Head of caudate nucleus (tissue), 42 donors: ENCODE results near the gene CTNND2.

Experiments used
- DNase-seq, 42 donors: peaks; one replicate each; pipeline versions ENCODE4 v3.0.0 to v3.0.0-alpha.2; 2020 to 2021; ENCODE audit warnings: mixed read lengths in 7 of 42
- intact Hi-C: fragments of 100-400 bp; cut with DNase I; formaldehyde crosslinking; loops from one replicate; pipeline ENCODE4 v1.15.0; 2022

The CTNND2 gene

GRCh38 chr5:11904265-11904906 lies at the start of gene CTNND2:
Gene CTNND2 (minus strand): TSS chr5:11904446. CDS start chr5:11903853, 593 bp downstream.
- peak; percentile 30 to 90 (median 78) for DNase-seq
- intact Hi-C loops = loop anchor here (10.0 kb wide), 2 partner anchors 190 to 280 kb away; no protein-coding TSS in a partner anchor

GRCh38 chr5:11946317-11946716 lies 42.1 kb upstream of the CTNND2 start:
- no peak for DNase-seq
- intact Hi-C loops = no loop called here

- intact Hi-C loops = no loop called here
- peak in 18 of 42 donors; percentile 3 to 71 (median 11) for DNase-seq
Observed at GRCh38 chr5:11941566-11941965, 37.3 kb upstream of the CTNND2 start.

- intact Hi-C loops = no loop called here
- DNase-seq = peak in 1 of 42 donors; percentile 4
Observed at GRCh38 chr5:11931638-11932037, 27.4 kb upstream of the CTNND2 start.

DNA sequence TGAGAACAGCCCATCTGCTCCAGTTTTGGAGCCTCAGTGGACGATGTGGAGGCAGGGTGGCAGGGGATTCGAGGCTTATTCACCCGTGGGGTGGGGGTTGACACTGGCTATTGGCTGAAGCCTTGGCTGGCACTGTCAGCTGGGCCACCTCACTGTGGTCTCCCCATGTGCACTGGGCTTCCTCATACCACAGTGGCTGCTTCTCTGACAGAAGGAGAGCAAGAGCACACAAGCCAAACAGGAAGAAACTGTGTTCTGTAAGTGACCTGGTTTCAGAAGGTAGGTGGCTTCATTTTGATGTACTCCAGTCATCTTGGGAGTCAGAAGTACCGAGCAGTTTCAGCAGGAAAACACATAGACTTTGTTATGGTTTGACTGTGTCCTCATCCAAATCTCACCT lies 24.7 kb upstream of the CTNND2 start:
- no peak for DNase-seq
- intact Hi-C loops = no loop called here

DNA sequence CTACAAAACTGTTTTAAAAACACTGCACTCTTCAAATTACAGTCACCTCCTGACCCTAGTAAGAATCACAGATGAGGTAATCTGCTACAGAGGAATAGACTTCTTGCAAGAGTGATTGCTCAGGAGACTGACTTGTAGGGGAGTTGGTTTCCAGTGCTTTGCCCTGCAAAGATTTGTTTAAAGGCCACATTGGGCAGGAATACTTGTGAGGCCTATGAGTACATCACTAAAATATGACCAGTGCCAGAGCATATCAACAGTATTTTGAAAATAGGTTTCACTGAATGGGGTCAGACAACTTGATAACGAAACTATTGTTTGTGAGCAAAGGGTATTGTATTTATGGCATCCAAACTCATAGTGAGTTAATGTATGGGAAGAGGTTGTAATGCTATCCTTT lies 21.5 kb upstream of the CTNND2 start:
- DNase-seq = no peak
- intact Hi-C loops = no loop called here

DNA sequence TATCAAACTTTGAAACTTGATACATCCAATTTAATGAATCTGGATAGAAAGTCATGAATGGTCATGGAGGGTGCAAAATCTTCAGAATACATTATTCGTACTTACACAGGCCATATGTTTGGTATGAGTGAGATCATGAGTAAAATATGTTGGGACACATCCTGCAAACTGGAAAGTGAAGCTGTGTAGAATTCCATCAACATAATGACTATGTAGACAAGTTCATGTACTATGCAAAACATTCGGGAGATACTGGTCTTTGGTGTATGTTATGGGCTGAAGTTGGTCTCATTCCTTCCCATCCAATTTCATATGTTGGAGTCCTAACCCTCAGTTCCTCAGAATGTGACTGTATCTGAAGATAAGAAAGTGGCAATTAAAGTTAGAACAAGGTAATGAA lies 18.1 kb upstream of the CTNND2 start:
- DNase-seq = no peak
- intact Hi-C loops = no loop called here

DNA sequence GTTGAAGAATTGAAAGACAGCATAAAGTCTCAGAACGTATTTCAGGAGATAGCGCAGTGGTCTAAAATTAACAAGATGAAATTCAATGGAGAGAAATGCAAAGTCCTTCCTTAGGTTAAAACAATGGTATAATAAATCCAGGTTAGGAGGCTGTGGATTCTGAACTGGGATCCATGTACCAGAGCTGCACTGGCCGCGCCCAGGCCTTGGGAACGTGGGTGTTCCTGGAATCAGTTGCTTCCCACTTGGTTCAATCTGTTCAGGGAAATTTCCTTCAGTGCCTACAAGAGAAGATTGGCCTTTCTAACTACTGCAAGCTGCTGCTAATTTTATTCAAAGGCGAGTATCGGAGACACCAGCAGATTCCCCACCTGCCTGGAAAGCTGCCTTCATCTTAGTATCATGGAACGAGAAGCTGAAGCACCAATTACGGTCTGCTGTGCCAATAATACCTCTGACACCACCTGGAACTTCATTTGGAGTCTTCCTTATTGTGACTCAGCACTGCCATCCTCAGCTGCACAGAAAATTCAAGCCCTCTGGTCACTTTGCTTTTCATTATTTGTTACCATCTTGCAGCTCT lies 14.3 kb upstream of the CTNND2 start:
- intact Hi-C loops = no loop called here
- DNase-seq = no peak

DNA sequence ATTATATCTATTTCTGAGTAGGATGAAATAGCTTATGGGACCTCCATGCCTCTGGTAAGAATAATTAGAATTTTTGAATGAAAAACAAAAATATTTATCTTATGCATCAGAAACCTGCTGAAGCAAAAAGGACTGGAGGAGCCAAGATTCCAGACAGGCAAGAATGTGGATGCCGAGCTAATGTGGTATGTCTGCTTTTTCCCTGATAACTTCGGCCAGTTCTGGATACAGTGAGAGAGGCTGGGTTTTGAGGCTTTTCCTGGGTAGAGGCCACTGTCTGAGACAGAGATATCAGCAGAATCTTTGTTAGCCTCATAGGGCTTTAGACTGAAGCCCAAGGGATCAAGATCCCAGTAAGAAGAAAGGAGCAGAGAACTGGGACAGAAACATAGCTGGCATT lies 5.2 kb upstream of the CTNND2 start:
- DNase-seq = no peak
- intact Hi-C loops = loop anchor here (10.0 kb wide), 2 partner anchors 195 to 285 kb away; no protein-coding TSS in a partner anchor

DNA sequence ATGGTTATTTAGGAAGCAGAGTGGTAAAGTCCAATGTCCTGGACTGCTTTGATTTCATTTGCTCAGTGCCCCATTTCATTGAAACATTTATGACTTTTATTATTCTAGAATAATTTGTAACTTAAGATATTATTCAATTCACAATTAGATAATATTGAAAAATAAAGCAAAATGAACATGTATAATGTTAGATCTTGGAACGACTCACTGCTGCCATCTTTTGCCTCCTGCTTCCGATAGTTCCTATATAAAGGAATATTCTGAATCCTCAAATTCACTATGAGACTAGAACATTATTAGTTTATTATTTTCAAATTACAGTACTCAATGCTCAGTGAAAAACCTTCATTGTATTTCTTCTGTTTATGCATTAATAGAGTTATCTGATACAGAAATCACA lies 2.3 kb upstream of the CTNND2 start:
- intact Hi-C loops = loop anchor here (10.0 kb wide), 2 partner anchors 192 to 282 kb away; no protein-coding TSS in a partner anchor
- peak in 14 of 42 donors; percentile 24 to 61 (median 31) for DNase-seq

- DNase-seq = peak in 8 of 42 donors; percentile 4 to 52 (median 19)
- intact Hi-C loops = loop anchor here (10.0 kb wide), 2 partner anchors 190 to 280 kb away; no protein-coding TSS in a partner anchor
Observed at GRCh38 chr5:11905206-11905605, 960 bp upstream of the CTNND2 start.

GRCh38 chr5:11903614-11904264 lies 507 bp downstream of the CTNND2 start:
- intact Hi-C loops = loop anchor here (10.0 kb wide), 2 partner anchors 189 to 279 kb away; no protein-coding TSS in a partner anchor
- peak in 39 of 42 donors; percentile 19 to 82 (median 64) for DNase-seq

DNA sequence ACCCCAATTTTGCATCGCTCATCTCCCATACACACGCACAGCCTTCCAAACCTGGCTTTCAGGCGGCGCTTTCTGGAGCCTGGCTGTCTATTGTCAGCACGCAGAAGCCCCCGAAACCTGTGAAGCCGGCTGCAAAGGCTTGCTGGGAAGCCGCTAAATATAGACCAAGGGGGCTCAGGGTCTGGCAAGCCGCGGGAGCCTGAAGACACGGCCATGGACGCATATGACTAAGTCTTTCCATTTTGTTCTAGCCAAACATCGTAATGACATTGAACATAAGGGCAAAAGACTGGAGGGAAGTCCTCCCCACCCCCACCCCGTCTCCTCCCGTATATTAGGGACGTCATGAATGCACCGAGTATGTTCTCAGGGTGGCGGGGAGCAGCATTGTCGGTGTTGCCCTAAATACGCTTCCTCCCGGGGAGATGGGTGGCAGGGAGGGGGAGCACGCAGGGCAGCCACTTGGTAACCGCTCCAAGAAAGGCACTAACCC lies 1.1 kb downstream of the CTNND2 start:
- intact Hi-C loops = loop anchor here (10.0 kb wide), 2 partner anchors 188 to 278 kb away; no protein-coding TSS in a partner anchor
- peak in 41 of 42 donors; percentile 11 to 72 (median 47) for DNase-seq

DNA sequence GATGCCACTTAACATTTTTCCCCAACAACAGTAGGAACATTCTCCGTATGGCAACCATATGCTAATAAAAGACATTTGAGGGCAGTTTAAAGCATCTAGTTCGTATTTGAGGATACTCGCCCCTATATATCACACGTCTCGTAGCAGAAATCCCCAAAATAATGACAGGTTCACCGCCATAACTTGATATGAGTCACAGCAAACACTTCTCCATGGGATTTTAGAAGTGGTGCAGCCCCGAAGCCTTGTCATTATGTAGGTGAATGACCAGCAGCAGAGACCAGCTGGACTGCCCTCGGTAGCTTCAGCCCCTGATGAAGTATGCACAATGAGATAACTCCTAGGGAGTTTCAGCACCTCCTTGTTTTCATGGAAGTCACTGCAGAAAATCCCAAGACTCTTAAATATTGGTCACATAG lies 2.0 kb downstream of the CTNND2 start:
- intact Hi-C loops = loop anchor here (10.0 kb wide), 2 partner anchors 187 to 277 kb away; no protein-coding TSS in a partner anchor
- DNase-seq = peak in 7 of 42 donors; percentile 4 to 38 (median 11)

DNA sequence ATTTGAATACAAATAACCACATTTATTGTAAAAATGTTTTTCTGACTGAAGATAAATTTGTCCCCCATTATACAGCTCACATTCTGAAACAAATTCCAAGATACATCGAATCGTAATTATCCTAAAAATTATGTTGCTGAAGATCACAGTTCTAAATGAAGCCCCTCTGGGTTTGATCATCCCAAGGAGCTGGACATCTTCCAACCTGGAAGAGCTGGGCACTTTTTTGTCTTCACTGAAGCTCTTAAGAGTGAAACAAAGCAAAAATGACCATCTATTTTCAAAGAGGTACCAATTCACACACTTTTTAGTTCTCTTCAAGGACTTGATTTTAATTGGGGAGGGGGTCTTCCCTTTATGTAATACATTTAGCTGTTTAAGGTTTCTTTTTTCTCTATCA lies 5.5 kb downstream of the CTNND2 start:
- no peak for DNase-seq
- intact Hi-C loops = no loop called here

DNA sequence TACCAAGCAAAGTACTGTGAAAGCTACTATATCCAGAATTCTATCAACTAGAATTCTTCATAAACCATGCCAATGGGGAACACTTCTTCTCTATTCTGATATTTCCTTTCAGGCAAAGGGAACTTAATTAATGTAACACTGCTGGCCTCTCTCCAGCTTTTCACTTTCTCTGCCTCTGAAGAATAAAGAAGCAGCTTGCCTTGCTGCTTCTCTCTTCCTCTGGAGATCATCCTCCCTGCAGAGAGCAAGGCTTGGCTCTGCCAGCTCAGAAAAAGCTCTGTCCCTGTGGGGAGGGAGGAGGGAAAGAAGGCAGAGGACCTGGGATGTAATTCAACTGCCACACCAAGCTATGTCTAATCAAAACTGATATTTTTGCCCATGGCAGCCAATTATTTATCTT lies 6.5 kb downstream of the CTNND2 start:
- peak in 1 of 42 donors; percentile 41 for DNase-seq
- intact Hi-C loops = no loop called here

GRCh38 chr5:11894992-11895391 lies 9.3 kb downstream of the CTNND2 start:
- intact Hi-C loops = no loop called here
- no peak for DNase-seq

DNA sequence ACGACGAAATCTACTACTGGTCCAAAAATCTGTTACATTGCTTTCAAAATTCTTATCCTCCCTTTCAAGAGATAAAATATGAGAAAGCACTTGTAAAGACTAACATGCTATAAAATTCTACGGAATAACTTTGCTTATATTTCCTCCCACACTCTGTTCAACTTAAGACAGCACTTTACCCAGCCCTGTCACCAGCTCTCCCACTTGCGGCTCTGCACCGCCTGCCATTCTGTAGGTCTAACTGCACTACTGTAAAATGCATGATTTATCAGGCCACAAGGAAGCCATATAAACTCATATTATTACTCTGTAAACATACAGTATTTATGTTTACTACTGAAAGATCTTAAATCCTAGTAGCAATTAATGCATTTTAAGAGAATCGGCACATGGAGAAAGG lies 11.4 kb downstream of the CTNND2 start:
- intact Hi-C loops = no loop called here
- peak in 30 of 42 donors; percentile 23 to 82 (median 51) for DNase-seq

- no peak for DNase-seq
- intact Hi-C loops = no loop called here
Observed at GRCh38 chr5:11890777-11891176, 13.5 kb downstream of the CTNND2 start.

DNA sequence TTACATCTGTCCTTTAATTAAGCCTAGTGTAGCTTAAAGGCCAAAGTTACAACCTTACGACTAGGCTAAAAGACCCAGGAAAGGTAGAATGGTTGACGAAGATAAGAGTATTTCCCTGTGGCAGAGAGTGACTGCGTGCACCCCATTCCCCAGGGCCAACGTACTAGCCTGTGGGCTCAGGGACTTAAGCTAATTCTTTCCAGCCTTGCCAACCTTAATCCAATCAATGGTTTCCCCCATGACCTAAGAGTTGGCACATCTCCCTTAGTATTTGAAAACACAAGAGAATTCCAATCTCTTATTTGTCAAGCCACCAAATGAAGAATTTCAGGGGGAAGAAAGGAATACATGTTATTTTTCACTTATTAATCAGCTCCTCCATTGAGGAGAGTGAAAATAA lies 16.0 kb downstream of the CTNND2 start:
- intact Hi-C loops = no loop called here
- DNase-seq = no peak
